NK-92 treated with Interleukin-12 subunit alpha and Interleukin-12 subunit beta, amount 100 ng/mL, for 24 hours (cell line): Measurements from ENCODE around the gene IRAK3.
"Not testable (repeated sequence)": the region's sequence is repeated elsewhere in the genome, so short reads cannot be mapped to it uniquely, and the experiment has no call there.

Experiments
- DNase-seq: peaks from one replicate; lab custom pipeline; 2025; lab: John Stamatoyannopoulos, UW

Gene IRAK3

DNA sequence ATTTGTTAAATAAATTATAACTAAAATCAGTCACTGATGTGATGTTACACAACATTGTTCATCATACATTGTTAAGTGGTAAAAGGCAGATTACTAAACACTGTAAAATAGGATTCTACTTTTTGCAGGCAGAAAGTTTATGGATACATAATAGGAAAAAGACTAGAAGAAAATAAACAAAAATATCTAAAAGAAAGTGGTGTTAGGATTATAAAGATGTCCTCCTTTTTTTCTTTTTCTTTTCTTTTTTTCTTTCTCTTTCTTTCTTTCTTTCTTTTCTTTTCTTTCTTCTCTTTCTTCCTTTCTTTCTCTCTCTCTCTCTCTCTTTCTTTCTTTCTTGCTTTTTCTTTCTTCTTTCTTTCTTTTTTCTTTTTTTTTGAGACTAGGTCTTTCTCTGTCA, 73.7 kb downstream of the IRAK3 start:
- DNase-seq: no peak

DNA sequence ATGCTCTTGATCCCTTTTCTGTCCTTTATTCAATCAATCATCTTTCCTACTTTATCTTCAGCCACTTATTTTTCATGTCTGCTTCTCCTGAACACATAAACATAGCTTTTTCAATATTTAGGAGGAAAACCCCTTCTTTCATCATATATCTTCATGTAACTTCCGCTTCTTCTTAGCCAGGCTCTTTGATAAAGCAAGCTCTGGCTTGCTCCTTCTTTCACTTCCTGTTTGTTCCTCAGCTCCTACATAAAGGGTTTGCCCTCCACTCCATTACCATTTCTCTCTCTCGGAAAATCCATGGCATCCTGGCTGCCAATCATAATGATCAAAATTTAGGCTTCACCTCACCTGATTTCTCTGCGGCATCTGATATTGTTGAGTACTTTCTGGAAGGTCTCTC, 79.5 kb downstream of the IRAK3 start:
- no peak for DNase-seq

DNA sequence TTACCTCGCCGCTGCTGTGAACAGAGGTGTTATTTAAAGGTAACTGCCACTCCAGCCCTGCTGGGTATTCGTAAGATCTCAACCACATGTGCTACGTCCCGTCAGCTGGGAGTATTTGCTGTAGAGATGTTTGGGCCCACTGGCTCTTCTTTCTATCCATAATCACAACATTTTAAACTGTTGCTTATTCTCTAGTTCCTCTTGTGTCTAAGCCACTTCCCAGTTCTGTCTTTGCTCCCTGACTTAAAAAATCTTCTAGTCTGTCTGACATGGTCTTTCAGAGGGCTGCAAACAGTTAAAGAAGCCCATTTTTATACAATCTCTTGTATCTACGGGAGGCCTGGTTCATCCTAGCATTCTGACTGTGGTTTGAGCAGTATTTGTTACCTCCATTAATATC, 80.1 kb downstream of the IRAK3 start:
- DNase-seq: no peak

DNA sequence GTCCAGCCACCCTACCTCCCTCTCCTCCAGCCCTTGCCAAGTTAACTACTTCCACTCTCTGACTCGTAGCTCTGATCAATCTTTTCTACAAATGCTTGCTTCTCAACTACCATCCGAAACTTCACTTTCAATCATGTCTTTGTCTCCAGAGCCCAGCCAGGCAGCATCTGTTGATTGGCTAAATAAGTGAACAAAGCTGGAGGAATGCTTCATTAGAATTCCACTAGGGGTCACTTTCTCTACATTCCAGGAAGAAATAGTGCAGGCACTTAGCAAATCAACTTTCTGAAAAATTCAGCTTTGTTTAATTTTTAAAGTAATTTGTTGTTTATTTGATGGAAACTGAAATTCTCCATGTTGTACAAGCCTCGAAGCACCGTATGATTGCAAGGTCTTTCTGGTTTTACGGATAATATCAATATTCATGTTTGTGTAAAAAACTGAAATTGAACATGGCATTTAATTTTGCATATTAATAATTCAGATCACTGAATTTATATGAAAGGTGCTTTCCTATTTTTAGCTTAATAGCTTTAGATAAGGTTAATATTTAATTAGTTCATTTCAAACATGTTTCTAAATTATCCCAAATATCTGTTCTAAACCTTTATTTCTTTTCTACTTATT, 80.9 kb downstream of the IRAK3 start:
- no peak for DNase-seq

DNA sequence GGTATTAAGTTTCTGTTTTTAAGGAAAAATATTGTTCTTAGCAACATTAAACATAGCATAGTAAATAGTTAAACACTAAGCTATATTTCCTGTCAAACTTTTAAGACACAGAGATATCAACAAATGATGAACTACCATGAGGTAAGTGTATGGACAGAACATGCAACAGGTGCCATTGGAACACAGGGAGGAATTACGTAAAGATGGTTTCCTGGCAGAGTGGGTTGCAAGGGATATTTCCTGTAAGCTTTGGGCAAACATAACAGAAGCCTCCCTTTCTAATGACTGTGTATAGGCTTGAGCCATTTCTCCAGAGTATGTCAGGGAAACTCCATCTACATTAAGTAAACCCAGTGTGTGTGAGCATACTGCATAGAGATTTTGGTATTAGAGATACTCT, 81.6 kb downstream of the IRAK3 start:
- no peak for DNase-seq

DNA sequence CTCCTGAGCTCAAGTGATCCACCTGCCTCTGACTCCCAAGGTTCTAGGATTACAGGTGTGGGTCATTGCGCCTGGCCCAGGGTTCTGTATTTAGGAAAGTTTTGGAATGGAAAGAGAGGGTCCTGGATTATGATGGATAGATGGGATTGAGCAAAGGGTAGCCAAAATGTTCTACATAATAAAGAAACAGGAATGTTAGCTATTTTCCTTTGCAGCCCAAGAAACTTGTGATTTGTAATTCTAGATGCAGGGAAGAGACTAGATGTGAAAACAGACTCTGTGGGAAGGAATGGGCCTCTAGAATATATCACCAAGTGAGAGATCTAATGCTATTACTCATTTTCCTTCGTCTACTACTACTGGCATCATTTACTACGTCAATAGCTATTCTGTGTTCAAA, 83.6 kb downstream of the IRAK3 start:
- DNase-seq: no peak

DNA sequence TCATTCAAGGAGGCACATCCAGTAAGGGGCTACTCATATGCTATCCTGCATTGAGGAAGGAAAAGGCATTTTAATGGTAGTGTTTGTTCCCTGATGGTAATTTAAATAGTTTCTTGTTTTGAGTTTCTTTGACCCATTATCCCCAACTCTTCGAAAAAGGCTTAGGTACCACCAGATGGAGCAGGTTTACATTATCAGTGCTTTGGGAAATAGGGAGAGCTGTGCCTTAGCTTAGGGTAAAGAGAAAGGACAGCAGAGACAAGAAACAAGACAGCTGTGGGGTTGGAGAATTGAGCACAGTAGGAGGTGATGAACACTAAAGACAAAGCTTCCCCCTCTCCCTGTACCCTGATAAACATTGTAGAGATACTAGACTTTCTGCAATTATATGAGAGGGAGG, 84.1 kb downstream of the IRAK3 start:
- no peak for DNase-seq

DNA sequence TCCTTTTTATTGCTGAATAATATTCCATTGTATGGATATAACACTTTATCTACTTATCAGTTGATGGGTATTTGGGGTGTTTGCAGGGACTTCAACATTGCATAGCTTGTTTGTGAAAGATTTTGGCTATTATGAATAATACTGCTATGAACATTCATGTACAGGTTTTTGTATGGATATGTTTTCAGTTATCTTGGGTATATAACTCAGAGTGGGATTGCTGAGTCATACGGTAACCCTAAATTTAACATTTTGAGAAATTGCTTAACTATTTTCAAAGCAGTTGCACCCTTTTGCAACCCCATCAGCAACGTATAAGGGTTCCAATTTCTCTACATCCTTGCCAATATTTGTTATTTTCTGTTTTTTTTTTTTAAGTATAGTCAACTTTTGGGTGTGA, 86.0 kb downstream of the IRAK3 start:
- DNase-seq: no peak

DNA sequence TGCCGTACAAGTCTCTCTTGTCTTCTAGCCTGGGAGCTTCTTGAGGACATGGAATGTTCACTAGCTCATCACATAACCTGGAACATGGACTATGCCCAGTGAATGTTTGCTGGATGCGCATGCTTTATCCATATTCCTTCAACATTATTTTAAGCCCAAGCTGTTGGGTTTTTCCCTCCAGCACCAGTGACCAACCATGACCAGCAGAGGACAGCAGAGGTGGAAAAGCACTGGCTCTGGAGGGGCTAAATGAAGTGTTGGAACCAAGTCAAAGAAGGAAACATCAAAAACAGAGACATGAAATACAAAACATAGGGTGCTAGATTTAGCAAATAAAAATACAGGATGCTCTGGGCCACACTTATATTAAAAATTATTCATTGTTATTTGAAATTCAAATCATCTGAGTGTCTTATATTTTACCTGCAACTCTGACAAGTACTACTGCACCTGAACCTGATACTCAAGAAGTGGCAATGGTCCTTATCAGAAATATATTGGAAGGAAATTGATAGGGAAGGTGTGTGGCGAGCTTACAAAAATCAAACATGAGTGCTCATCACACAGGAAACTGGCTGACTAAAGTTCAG, 90.2 kb downstream of the IRAK3 start:
- no peak for DNase-seq

DNA sequence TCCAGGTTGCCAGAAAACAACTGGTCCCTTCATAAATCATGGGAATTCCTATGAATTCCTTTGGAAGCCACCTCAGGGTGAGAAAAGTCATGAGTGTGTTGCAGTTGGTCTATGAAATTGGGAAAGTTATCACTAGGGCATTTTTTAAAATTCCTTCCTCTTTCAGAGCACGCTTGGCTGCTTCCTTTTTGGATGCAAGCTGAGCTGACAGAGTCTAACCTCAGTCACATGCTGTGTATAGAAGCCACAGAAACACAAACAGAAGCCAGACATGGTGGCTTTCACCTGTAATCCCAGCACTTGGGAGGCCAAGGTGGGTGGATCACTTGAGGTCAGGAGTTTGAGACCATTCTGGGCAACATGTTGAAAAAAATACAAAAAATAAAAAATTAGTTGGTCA, 91.5 kb downstream of the IRAK3 start:
- DNase-seq: no peak

DNA sequence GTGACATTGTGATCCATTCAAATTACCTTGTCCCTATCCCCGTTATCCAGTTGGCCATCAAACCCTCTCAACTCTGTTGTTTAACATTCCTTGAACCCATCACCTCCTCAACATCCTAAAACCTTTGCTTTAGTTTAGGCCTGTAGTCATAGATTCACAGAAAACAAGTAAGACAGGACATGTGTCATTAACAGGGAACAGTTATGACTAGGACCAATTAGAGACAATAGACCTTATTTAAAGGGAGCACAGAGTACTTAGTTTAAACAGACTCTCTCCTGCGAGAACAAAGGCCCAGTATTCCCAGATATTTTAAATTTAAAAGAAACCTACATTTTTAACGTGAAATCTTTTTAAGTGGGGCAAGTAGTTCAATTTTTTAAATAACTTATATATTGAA, 93.2 kb downstream of the IRAK3 start:
- DNase-seq: no peak

DNA sequence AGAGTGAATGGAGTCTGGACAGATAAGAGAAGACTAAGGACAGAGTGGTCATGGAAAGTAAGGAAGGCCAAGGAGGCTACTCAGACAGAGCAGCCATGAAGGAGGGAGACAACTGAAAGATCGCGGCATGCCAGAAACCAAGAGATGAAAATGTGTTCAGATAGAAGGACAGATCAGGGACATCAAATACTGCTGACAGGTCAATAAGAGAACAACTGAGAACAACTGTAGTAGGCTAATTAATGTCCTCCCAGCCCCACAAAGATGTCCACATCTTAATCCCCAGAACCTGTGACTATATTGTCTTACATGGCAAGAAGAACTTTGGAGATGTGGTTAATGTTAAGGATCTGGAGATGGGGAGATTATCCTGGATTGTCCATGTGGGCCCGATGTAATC, 98.3 kb downstream of the IRAK3 start:
- no peak for DNase-seq

DNA sequence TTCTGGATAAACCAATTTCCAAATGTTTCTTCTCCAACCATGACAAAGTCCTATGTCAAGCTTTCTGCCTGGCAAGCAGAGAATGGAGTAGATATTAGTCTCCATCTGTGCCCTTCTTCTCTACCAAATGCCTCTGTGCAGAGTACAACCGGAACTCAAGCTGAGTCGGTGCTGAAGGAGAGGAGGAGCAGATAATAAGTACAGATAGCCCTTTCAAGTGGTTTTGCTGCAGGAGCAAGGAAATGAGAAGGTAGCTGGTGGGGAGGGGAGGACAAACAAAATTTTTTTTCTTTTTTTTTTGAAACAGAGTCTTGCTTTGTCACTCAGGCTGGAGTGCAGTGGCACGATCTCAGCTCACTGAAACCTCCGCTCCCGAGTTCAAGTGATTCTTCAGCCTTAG, 99.1 kb downstream of the IRAK3 start:
- DNase-seq: no peak

DNA sequence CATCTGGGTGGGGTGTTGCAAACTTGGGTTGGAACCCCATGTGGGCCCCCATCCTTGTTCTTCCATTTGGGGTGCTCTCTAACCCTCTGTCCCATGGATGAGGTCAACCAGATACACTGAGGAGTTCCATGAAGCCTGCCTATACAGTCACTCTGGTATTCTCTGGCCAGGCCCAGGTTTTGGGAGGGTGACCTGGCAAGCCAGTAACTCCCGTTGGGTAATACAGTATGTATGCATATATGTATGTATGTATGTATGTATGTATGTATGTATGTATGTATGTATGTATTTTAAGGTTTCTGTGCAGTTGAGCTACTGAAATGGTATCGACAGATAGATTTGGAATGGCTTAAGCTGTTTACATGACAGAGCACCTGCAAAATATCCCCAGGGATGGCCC, 100.5 kb downstream of the IRAK3 start:
- DNase-seq: no peak

DNA sequence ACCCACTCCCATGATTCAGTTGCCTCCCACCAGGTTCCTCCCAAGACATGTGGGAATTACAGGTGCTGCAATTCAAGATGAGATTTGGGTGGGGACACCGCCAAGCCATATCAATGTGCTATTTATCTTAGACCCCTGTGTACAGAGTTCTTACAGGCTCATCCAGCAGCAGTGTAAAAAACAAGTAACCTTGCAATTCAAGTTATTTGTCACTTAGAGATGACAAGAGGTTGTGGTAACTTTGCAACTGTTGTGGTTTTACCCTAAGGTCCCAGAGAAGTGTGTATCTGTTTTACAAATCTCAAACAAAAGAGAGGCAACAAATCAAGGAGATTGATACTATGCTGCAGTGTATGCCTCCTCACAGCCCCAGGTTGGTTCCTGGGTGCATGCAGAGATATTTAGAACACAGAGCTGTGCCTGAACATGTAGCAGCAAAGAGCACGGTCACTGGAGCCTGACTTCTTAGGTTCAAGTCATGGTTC, 101.7 kb downstream of the IRAK3 start:
- no peak for DNase-seq

DNA sequence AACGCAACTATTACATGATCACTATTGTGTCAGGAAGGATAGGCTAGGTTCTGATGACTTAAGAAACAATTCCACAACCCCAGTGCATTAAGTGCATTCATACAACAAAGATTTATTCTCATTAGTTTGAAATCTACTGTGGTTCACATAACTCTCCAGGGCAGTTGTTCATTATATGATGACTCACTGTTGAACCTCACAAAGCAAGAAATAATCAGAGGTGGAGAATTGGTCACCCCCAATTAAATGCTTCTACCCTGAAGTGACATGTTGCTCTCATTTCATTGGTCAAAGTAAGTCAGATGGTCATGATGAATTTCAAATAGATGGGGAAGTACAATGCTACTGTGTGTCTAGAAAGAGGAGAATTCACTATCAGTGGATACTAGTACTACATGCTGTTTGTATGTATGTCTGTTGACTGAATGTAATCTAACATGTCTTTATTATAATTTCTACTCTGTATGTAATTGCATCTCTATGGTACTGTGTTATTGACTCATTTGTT, 107.2 kb downstream of the IRAK3 start:
- no peak for DNase-seq

DNA sequence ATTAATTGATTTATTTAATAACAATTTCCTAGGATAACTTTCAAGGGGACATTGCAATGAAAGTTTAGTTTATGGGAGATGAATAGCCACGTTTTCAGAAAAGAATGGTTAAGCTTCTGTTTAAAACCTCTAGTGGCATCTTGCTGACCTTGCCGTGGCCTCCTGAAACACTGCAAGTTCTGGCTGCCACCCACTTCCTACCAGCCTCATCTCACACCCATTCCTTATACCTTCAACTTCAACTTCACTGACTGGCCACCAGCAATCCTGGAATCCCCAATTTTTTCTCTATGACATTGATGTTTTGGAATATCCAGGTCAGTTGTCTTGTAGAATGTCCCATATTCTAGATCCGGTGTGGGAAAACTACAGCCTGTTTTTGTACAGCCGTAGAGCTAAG, 108.1 kb downstream of the IRAK3 start:
- no peak for DNase-seq

DNA sequence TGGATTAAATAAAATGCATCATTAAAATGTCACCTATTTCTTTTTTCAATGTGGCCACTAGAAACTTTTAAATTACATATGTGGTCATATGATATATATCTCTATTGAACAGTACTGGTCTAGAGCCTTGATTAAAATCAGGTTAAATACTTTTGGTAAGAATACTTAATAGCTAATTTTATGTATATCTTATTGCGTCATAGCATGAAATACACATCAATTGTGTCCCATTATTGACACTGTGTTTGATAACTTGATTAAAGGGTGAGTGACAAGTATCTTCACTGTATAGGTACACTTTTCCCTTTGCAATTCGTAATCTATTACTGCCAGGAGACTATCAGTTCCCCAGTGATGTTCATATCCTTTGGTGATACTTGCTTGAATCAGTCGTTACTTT, 108.9 kb downstream of the IRAK3 start:
- DNase-seq: no peak

DNA sequence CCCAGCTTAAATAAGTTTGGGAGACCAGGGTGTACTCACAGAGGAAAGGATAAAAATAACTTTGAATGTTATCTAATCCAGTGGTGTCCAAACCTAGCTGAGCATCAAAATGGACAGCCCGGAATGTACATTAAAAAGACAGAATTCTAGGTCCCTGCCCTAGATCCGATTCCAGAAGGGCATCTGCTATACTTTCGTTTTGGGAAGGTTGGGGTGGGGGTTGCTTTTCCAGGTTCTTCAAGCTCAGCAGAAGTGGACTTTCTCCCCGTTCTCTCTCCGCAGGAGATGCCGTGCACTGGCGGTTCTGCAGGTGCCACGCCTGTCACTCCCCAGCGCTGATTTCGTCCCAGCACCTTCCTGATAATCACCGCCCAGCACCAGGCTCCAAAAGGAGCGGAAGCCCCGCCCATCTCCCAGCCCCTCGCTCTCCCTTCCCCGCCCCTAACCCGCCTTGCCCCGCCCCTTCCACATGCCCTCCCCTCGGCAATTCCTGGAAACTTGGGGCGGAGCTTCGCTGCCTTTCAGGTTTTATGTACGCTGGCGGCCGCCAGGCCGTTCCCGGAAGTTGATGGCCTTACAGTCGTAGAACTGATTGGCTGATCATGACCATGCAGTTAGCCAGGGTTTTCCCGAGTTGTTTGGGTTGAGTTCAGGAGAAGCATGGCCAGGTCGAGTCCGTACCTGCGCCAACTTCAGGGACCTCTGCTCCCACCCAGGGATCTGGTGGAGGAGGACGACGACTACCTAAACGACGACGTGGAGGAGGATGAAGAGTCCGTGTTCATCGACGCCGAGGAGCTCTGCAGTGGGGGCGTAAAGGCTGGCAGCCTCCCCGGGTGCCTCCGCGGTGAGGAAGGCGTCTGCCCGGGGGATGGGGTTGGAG, 113.2 kb downstream of the IRAK3 start, which contains the start of gene HELB:
TSS of gene HELB (plus strand) at position 550 of the 883 bp plus-strand sequence. CDS start at position 661, 111 bp downstream.
- DNase-seq: peak; percentile 95

DNA sequence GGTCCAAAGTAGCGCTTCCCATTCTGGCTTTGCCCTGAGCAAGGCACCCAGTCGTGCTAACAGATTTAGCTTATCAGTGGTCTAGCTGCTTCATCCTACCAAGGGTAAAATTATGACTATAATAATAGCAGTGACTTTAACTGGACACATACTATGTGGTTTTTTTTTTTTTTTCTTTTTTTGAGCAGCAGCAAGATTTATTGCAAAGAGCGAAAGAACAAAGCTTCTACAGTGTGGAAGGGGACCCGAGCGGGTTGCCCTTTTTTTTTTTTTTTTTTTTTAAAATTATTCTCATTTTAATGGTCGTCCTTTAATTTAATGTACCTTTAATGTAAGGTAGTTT, 113.8 kb downstream of the IRAK3 start:
- DNase-seq: no peak

DNA sequence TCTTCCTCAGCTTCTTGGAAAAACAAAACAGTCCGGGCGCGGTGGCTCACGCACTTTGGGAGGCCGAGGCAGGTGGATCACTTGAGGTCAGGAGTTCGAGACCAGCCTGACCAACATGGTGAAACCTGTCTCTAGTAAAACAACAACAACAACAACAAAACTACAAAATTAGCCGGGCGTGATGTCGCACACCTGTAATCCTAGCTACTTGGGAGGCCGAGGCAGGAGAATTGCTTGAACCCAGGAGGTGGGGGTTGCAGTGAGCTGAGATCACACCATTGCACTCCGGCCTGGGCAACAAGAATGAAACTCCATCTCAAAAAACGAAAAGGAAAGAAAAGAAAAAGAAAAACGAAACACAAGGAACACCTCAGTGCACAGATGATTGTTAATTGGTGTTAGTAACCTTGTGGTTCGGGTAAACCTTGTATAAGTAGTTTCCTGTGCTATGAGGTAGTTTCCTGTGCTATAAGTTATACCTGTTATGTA, 114.3 kb downstream of the IRAK3 start:
- not testable (repeated sequence) for DNase-seq
